Renal cortical epithelial cell (primary cell): Measurements from ENCODE around the gene FAM174C. TPM values are rescaled to one million over a fixed set of nuclear protein-coding genes. Genes with fewer than 3 reads are reported as not detected.

Experiments used
- DNase-seq: peaks from one replicate; pipeline ENCODE4 v3.0.0-alpha.2; 2011; ENCODE audit warnings: low read depth
- total RNA-seq: library from RNA; depleted of rRNA; stranded (reverse); fragments of >200 nt; gene quantifications from 2 replicates; pipeline ENCODE4 v1.2.3, GENCODE V29; 2014

The FAM174C gene
- total RNA-seq, 1 donor from 2014 or later: 13.9 TPM

DNA sequence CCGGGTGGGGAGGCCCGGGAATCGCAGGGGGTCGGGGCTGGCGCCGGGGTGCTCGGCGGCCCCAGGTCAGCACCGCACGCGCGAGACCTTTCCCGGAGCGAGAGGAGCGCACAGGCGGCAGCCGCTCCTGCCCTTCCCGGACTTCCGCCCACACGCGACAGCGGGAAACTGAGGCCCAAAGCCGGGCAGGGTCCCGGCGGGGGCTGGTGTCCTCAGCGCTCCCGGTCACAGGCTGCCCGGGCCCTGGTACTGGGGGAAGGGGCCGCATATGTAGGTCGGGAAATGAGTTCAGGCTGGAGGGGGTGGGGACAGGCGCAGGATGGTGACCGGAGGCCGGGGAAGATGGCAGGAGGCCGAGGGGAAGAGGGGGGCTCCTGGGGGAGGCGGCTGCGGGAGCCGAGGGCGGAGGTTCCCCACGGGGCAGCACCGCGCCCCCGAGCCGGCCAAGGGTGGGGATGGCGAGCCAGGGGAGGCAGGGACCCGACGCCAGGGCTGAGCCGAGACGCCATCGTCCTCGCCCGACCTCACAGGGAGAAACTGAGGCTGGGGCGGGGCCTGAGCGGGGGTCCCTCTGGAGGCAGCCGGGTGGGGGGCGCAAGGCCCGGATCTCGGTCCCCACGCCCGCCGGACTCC, 38.2 kb upstream of the FAM174C start:
- DNase-seq: no peak

DNA sequence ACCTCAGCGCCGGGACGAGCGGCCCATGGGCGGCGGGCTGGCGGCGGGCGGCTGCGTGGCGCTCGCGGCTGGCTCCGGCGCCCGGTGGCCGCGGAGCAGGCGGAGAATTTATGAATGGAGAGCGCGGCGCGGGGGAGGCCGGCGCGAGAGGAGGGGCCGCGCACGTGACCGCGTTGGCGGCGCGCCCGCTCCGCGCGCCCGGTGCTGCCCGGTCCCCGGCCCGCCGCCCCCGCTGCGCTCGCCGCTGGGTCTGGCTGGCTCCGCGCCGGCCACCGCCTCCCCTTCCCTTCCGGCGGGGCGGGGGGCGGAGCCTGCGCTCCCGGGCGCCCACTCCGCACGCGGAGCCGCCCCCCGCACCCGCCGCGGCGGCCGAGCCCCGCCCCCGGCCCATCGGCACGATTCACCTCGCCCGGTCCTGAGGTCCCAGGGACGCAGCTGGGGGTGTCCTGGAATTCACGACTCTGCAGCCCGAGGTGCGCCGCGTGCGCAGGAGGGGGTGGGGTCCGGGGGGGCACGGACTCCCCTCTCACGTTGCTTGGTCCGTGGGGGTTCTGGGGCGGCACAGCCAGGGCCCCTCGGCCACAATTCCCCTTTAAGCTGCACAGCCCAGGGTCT, 37.5 kb upstream of the FAM174C start, which contains the start of gene CBARP:
Gene CBARP (minus strand): TSS at position 252 of the 615 bp plus-strand sequence. CDS start 1,905 bp downstream, outside the sequence.
- no peak for DNase-seq

DNA sequence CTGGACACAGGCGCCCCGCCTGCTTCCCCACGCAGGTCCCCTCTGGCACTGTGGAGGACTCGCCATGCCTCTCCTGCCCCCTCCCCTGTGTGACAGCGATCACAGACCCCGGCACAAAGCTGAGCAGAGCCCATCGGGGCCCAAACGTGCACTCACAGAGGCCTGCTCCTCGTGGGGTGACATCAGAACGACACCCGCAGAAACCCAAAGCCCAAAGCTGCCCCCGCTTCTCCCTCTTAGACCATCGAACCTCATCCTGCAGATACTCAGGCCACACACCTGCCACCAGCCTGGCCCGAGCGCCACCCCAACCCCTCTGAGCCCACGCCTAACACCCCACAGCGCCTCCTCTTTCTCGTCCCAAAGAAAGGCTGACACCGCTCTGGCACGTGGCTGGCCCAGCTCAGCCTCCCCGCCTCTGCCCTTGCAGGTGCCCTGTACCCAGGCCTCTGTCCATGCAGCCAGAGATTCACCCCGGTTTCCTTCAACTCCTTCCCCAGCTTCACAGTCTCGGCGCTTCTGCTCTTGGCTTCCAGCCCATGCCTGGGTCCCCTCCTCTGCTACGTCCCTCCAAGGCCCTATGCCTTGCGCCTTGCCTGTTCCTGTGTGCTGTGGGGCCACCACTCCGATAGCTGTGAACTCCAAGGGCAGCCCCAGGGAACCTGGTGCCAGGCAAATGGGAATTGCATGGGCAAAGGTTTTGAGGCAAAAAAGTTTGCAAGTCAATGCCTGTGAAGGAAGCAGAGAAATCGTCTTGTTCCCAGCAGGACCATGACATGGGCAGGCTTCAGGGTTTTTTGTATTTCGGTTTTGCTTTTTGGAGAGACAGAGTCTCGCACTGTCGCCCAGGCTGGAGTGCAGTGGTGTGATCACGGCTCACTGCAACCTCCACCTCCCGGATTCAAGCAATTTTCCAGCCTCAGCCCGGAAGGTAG, 36.7 kb upstream of the FAM174C start:
- no peak for DNase-seq

DNA sequence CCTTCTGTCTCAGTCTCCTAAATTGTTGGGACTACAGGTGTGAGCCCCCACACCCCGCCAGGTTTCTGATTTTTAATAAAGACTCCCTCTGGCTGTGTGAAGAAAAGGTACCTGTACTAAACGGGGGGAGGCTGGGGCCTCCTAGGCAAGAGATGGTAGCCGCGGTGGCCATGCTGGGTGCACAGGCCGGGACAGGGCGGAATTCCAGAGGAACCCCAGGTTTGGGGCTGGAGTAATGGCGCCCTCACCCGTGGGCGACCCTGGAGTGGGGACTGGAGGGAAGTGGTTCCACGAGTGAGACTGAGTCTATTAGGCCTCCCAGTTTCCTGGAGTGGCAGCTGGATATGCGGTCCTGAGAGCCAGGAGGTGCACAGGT, 35.9 kb upstream of the FAM174C start:
- no peak for DNase-seq

DNA sequence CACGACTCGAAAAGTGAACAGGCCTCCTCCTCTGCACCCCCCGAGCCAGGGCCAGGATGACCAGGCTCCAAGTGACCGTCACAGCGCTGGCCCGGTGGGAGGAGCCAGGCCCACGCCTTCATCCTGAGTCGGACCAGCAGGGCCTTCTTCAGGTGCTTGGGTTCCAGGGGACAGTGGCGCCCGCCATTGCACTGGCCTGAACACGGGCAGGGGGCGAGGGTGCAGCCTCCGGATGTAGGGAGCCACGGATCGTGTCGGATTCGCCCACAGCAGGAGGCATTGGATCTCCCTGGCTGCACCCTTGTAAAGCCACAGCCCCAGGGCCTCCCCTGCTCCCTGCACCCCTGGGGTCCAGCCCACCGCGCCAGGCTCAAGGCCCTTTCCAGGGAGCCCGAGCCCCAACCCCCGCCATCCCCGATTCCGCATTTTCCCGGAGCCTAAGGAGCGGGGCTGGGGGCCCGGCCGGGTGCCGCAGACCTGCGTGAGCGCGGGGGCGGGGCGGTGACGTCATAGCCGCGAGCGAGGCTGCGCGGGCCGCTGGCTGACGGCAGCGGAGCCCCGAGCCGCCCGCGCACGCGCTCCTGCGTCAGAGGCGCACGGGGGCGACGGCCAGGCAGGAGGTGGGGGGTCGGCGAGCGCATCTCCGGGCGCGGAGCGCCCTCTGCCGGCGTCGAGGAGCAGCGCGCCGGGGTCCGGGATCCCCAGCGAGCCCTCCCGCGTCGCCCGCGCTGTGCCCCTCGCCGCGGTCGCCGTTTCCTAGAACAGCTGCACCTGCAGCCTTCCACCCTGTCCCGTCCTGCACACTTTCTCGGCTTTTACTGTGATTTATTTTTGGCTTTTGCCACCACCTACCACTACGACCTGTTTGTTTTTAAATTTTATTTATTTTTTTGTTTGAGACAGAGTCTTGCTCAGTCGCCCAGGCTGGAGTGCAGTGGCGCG, 35.3 kb upstream of the FAM174C start:
- peak; percentile 38 for DNase-seq

DNA sequence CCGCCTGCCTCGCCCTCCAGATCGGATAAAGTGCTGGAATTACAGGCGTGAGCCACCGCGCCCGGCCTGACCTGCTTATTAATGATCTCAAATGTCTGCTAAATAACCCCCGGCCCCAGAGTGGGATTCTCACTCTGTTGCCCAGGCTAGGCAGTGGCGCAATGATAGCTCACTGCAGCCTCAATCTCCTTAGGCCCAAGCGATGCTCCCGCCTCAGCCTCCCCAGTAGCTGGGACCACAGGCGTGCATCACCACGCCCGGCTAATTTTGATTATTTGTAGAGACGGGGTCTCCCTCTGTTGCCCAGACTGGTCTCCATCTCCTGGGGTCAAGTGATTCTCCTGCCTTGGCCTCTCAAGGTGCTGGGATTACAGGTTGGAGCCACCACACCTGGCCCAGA, 34.4 kb upstream of the FAM174C start:
- no peak for DNase-seq

DNA sequence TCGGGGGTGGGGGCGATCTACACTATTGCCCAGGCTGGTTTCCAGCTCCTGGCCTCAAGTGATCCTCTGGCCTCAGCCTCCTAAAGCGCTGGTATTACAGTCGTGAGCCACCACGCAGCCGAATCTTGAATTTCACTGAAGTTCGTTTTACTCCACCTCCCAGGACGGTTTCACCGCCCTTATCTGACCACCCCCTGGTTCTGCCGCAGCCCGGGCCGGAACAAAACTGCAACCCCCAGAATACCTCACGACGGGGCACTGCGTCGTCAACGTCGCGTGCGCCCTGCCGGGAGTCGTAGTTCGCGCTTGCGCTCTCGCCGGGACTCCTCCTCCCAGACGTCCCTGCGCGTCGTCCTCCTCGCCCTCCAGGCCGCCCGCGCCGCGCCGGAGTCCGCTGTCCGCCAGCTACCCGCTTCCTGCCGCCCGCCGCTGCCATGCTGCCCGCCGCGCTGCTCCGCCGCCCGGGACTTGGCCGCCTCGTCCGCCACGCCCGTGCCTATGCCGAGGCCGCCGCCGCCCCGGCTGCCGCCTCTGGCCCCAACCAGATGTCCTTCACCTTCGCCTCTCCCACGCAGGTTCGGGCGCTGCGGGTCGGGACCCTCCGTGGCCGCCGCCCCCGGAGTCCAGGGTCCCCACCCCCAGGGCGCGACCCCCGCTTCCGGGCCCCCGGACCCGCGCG, 33.8 kb upstream of the FAM174C start, which contains the start of gene ATP5F1D:
Gene ATP5F1D (plus strand): TSS at position 335 of the 679 bp plus-strand sequence. CDS start 100 bp downstream, at position 435.
- DNase-seq: peak; percentile 82

DNA sequence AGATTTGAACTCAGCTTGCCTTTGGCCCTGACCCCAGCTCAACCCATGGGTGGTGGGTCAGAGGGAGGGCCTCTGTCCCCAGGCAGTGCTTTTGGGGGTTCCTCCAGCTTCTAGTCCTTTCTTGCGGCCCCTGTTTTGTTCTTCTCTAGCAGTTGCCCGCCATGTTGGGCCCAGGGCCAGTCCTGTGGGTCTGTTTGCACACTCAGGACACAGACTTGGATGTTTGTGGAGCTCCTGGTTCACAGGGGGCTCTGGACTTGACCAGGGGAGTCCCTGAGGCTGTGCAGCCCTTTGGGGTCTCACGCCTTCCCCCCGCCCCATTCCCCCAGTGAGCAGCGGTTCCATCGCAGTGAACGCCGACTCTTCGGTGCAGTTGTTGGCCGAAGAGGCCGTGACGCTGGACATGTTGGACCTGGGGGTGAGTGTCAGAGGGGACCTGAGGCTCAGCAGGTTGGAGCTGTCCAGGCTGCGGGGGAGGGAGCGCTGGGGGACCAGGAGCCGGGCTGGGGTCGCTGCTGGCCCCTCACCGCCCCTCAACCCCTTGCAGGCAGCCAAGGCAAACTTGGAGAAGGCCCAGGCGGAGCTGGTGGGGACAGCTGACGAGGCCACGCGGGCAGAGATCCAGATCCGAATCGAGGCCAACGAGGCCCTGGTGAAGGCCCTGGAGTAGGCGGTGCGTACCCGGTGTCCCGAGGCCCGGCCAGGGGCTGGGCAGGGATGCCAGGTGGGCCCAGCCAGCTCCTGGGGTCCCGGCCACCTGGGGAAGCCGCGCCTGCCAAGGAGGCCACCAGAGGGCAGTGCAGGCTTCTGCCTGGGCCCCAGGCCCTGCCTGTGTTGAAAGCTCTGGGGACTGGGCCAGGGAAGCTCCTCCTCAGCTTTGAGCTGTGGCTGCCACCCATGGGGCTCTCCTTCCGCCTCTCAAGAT, 31.3 kb upstream of the FAM174C start:
- peak; percentile 61 for DNase-seq

DNA sequence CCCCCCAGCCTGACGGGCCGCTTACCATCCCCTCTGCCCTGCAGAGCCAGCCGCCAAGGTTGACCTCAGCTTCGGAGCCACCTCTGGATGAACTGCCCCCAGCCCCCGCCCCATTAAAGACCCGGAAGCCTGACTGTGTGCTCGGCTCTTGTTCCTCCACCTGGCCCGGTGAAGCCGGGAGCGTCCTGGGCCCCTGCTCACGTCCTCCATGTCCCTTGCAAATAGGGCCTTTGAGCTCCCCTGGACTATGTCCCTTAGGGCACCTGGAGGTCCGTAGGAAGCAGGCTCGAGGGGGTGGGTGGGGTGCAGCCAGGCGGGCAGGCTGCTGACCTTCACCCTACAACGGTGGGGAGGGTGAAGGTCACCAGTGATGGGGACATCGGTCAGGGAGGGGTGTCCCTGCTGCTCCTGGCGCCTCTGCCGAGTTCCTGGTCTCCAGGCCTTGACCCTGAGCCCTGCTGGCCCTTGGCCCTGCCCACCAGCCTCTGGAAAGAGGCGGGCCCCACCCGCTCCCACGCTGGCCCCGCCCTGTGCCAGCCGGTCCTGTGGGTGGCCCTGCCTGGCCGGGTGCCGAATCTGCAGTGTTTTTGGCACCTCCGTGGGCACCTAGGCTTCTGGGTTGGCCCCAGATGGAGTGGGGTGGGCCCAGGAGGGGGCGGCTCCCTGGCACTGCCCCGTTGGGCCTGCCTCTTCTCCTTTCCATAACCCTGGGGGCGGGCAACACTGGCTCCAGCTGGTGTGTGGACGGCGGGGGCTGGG, 30.5 kb upstream of the FAM174C start:
- no peak for DNase-seq

DNA sequence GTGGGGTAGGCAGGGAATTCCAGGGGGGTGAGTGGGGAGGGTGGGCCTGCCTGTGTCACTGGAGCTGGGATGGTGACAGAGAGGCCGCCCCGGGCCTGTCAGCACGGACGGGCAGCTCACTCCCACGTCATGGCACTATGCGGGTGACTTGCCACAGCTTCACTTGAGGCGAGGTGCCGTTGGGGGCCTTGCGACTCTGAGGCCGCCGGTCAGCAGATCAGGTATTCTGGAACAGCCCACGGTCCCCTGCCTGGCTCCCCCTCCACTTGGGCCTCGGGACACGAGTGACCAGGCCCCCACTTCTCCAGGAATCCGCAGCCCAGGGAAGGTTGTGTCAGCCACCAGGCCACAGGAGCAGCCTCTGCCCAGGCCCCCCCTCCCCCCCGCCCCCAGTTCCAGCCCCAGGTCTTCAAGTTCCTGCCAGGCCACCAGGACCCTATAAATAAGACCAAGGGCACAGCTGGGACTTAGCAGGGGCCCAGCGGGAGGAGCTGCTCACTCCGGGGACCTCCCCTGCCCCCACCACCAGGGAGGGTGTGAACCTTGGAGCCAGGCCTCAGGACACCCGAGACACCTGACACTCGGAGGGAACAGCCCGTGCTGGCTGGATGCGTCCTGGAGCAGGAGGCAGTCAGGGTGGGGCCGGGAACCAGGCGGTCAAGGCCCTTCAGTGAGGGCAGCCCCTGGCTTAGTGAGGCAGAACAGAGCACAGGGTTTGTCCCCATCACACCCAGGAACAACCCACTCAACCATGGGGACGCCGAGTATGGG, 29.7 kb upstream of the FAM174C start:
- DNase-seq: peak; percentile 36

DNA sequence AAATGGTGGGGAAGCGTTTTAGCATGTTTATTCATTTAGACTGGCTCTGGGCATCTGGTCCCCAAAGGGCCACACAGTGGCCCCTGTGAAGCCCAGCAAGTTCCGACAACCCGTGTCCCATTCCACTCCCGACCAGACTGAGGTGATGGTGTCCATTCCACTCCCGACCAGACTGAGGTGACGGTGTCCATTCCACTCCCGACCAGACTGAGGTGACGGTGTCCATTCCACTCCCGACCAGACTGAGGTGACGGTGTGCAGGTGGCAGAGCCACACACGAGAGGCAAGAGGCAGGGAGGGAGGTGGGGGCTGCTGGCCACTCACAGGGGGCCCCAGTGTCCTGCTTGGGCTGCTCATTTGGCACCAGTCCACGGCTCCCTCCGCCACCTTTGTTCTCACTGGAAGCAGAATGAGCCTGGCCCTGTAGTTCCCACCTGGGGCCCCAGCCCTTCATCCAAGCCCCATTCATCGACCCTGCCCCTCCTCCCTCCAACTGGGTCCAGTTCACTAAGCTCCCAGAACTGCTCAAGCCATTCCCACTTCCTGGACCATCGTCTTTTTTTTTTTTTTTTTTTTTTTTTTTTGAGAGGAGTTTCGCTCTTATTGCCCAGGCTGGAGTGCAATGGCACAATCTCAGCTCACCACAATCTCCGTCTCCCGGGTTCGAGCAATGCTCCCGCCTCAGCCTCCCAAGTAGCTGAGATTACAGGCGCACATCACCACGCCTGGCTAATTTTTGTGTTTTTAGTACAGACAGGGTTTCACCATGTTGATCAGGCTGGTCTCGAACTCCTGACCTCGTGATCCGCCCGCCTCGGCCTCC, 28.9 kb upstream of the FAM174C start:
- DNase-seq: peak; percentile 40

DNA sequence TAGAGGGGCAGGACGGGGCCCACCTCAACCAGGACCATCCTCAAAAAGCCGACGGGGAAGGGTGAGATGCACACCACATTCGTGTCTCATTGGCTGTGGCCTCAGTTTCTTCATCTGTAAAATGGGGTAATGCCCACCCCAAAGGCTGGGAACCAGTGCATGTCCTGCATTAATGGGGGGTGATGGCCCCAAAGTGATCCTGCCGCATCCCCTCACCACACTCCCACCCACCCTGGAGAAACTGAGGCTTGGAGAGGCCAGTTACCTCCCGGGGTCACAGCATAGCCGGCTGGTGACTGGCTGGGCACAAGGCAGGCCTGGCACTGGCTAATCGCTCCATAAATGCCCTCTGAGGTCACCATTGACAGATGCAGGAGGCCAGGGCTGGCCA, 27.6 kb upstream of the FAM174C start:
- DNase-seq: peak; percentile 59

DNA sequence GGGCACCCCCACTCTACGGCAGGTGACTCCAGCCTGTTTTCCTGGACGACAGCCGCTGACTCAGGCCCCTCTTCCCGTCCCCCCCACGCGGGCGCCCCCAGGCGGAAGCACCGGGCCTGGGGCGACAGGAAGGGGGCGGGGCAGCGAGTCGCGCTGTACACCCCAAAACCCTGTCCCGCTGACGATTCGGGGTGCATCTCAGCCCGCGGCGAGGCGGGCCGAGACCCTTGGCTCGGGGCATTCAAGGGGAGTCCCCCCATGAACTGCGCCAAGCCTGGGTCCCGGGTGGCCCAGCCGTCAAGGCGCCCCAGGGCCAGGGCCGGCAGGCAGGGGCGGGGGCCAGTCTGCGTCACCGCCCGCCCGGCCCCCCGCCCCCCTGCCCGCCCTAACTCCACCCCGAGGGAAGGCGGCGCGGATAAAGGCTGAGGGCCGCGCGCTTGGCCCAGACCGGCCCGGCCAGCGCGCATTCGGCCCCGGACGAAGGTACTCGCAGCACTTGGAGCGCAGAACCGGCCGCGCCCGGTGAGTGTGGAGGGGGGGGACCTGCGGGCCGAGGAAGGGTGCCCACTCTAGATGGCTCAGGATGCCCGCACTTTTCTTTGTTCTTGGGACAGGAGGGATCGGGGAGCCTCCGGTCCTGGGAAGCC, 27.1 kb upstream of the FAM174C start, which contains the start of gene MIDN:
Gene MIDN (plus strand): TSS at position 445 of the 647 bp plus-strand sequence. CDS start 1,714 bp downstream, outside the sequence.
- peak; percentile 49 for DNase-seq

DNA sequence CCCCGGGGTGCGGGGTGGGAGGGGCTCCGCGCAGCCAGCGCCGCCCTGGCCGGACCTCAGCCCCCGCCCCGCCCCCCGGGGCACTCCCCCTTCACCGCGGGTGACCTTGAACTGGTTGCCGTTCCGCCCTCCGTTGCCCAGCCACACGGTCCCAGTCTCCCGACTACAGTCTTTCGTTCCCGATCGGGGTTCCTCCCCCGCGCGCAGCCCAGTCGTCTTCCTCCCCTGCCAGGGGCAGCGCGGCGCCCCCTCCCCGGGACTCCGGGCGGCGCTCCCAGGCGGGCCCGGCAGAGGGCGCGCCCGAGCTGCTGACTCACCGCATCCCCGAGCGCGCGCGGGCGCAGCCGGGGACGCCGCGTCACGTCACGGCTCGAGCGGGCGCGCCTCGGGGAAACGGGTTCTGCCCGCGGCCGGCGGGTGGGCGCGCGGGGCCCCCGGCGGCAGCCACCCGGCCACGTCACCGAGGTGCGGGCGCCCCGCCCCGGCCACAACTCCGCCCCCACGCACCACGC, 26.5 kb upstream of the FAM174C start:
- DNase-seq: no peak

DNA sequence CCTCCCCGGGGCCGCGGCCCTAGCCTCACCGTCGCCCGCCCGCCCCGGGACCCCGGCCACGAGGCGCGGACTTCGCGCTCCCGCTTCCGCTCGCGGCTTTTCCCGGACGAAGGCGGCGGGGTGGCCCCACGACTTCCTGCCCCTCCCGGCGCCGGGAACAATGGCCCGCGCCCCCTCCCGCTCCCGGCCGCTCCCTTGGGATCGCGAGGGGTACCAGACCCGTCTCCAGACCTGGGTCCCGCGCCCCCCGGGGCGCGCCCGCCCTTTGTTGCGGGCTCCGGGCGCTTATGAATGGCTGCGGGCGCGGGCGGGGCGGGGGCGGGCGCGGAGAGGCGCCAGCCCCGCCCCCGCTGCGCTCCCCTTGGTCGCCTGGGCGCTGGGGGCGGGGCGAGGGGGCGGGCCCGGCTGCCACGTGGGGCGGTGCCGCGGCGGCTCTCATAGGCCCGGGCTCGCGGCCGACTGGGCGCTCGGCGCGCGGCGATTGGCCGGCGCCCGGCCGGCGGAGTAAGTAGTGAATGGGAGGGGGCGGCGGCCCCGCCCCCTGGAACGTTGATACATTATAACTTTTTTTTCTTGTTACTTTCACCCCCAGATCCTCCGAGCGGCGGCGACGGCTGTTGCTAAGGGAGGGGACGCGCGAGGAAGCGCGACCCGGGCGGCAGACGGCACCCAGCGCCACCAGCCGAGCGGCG, 25.9 kb upstream of the FAM174C start:
- peak; percentile 83 for DNase-seq

DNA sequence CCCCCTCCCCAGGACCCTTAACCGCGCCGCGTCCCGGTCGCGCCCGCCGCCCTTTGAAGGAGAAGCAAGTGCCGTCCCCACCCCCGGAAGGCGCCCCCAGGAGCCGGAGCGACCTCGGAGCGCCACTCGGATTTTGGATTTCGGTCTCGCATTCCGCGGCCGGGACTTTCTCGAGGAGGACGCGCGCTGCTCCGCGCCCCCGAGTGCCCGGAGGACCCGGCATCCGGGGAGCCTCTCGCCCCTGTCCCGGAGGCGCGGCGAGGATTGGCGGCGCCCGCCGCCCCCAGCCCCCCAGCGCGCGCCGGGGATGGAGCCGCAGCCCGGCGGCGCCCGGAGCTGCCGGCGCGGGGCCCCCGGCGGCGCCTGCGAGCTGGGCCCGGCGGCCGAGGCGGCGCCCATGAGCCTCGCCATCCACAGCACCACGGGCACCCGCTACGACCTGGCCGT, 25.3 kb upstream of the FAM174C start:
- DNase-seq: no peak
